ENCODE results near the gene ICA1L.
"Not testable (repeated sequence)": the region's sequence is repeated elsewhere in the genome, so short reads cannot be mapped to it uniquely, and the experiment has no call there.

ICA1L gene

DNA sequence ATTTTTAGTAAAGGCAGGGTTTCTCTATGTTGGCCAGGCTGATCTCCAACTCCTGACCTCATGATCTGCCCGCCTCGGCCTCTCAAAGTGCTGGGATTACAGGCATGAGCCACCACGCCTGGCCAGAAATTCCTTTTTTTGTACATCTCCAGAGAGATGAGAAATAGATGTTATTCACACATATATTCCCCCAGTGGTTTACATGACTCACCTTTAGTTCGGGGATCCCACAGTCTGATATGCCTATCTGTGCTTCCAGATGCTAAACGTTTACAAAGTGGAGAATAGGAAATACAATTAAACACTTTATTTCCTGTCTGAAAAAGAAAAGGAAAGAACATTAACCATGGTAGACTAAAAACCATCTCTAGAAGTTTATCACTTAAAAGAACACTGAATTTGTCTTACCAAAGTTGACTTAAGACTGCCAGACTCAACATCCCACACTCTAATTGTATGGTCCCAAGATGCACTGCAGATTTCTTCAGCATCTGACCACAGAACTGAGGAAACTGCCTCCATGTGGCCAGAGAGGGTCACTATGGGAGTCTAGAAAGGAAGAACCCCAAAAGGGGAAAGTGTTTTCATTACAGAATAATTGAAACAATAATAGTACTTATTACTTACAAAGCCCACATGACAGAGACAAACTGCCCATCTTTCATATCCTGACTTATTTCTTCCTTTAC, 12.6 kb upstream of the ICA1L start:
- H3K4me3 Mint-ChIP-seq, result no peak overlapping the region
- DNase-seq (no peak), ATAC-seq (replicated peaks) (no peak)
- peak overlapping the region in 1 of 2 donors; percentile 17 for H3K27ac Mint-ChIP-seq
- H3K4me1 Mint-ChIP-seq (ENCODE audit: low read depth in 2 of 2), result no peaks in the 10 kb centered on the region
- no peaks in the 10 kb centered on the region for H3K27me3 Mint-ChIP-seq
- H3K36me3 Mint-ChIP-seq (ENCODE audit: insufficient read depth), result peaks cover 13% of the 10 kb centered on the region
- no peaks in the 10 kb centered on the region for H3K9me3 Mint-ChIP-seq

DNA sequence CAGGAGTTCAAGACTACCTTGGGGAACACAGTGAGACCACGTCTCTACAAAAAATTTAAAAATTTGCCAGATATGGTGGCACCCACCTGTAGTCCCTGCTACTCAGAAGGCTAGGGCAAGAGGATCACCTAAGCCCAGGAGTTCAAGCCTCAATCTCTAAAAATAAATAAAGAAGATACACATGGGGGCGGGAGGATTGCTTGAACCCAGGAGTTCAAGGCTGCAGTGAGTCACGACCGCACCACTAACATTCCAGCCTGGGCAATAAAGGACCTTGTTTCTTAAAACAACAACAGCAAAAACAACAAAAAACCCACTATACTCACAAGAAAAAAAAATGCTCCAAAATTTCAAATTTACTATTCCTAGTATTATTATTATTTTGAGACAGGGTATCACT, 10.0 kb upstream of the ICA1L start:
- Mint-ChIP-seq H3K4me3 (no peak overlapping the region), H3K9me3 (no peaks in the 10 kb centered on the region), H3K27me3 (no peaks in the 10 kb centered on the region), H3K27ac (no peak overlapping the region), H3K4me1 (ENCODE audit: low read depth in 2 of 2) (no peaks in the 10 kb centered on the region), H3K36me3 (ENCODE audit: insufficient read depth) (peaks cover 10% of the 10 kb centered on the region)
- ATAC-seq (replicated peaks), result no peak
- no peak for DNase-seq

DNA sequence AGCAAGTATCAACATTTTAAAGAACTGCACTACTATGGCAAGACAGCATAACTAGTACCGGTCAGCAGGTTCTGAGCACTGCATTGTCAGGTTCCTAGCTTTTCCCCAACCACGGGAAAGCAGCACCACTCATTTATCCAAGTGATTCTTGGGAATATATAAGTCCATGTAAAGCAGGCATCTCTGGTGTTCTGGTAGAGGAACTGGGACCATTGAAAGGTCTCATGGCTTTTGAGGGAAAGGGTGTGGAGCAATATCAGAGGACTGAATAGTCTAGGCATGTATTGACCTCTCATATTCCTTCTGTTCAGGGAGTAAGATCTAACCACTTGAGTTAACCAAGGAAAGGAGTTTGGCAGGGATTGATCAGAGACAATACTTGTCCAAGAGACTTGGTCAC, 6.1 kb upstream of the ICA1L start:
- ATAC-seq (replicated peaks) (no peak), DNase-seq (no peak)
- H3K27ac Mint-ChIP-seq, result peak overlapping the region in 1 of 2 donors; percentile 68
- H3K4me1 Mint-ChIP-seq (ENCODE audit: low read depth in 2 of 2), result peaks cover 0 to 2% of the 10 kb centered on the region in 2 donors
- no peak overlapping the region for H3K4me3 Mint-ChIP-seq
- H3K9me3 Mint-ChIP-seq, result no peaks in the 10 kb centered on the region
- no peaks in the 10 kb centered on the region for H3K27me3 Mint-ChIP-seq
- peaks cover 7% of the 10 kb centered on the region for H3K36me3 Mint-ChIP-seq (ENCODE audit: insufficient read depth)

DNA sequence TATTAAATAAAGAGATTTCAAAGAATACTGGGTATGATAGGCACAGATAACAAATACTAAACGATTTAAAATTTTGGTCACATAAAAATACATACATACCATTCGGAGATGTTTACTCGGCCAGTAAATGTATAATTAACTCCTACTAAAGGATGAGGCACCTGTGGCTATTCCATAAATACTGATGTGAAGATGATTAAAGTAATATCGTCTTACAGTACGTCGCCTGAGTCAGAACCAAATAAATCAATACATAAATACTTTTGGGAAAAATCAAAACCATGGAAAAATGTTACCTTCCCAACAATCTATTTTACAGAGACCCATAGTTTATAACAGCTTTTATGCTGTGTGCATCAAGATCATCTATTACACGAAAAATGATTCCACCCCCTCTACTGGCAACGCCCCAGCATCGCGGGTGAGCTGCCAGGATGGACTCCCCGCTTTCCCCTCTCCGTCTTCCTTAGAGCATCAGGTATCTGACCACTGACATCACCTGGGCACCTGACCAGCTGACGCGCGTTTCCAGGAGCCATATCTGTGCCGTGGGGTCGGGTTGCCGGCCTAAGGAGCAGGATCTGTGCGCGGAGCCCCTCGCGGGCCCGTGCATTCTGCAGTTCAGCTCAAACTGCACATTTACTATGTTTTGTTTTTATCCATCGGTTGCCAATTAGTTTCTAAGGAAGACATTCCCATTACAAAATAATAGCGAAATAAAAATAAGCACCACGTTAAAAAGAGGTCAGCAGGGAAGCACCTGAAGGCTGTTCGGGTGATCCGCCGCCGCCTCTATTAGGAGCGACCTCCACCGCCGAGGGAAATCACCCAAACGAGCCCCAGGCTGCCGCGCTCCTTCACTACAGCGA, 901 bp downstream of the ICA1L start:
- peak; percentile 45 to 55 (median 46) for DNase-seq
- ATAC-seq (replicated peaks), result peak; percentile 87
- Mint-ChIP-seq H3K9me3 (no peaks in the 10 kb centered on the region), H3K4me3 (peak overlapping the region; percentile 87 to 91), H3K27ac (peak overlapping the region; percentile 76 to 79), H3K4me1 (ENCODE audit: low read depth in 2 of 2) (peaks cover 4 to 6% of the 10 kb centered on the region in 2 donors), H3K27me3 (no peaks in the 10 kb centered on the region), H3K36me3 (ENCODE audit: insufficient read depth) (no peaks in the 10 kb centered on the region)

DNA sequence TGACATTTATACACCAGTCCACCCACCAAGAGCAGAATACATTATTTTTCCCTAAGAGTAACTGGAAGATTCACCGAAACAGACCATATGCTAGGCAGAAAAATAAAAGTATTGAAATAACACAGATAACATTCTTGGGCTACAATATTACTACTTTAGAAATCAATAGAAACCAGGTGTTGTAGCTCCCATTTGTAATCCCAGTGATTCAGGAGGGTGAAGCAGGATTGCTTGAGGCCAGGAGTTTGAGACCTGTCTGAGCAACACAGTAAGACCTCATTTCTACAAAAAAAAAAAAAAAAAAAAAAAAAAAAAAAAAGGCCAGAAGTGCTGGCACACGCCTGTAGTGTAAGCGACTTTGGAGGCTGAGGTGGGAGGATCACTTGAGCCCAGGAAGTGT, 9.6 kb downstream of the ICA1L start:
- no peaks in the 10 kb centered on the region for H3K27me3 Mint-ChIP-seq
- H3K36me3 Mint-ChIP-seq (ENCODE audit: insufficient read depth), result no peaks in the 10 kb centered on the region
- H3K9me3 Mint-ChIP-seq, result no peaks in the 10 kb centered on the region
- no peak for ATAC-seq (replicated peaks)
- DNase-seq, result no peak
- H3K4me1 Mint-ChIP-seq (ENCODE audit: low read depth in 2 of 2), result no peaks in the 10 kb centered on the region
- no peak overlapping the region for H3K4me3 Mint-ChIP-seq
- no peak overlapping the region for H3K27ac Mint-ChIP-seq

DNA sequence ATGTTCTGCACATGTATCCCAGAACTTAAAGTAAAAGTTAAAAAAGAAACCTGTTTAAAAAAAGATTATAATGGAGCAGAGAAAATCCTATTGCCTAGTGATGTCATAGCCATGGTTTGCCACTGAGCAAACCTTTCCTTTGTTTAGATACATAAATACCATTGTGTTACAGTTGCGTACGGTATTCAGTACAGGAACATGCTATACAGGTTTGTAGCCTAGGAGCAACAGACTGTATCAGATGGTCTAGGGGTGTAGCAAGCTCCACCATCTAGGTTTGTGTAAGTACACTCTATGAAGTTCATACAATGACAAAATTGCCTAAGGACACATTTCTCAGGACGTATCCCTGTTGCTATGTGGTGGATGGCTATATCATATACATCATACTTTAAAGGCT, 13.0 kb downstream of the ICA1L start:
- Mint-ChIP-seq H3K9me3 (no peaks in the 10 kb centered on the region), H3K4me1 (ENCODE audit: low read depth in 2 of 2) (peaks cover 0 to 1% of the 10 kb centered on the region in 2 donors), H3K27me3 (peaks cover 0 to 5% of the 10 kb centered on the region in 2 donors), H3K36me3 (ENCODE audit: insufficient read depth) (no peaks in the 10 kb centered on the region), H3K27ac (no peak overlapping the region), H3K4me3 (no peak overlapping the region)
- DNase-seq (no peak), ATAC-seq (replicated peaks) (no peak)

DNA sequence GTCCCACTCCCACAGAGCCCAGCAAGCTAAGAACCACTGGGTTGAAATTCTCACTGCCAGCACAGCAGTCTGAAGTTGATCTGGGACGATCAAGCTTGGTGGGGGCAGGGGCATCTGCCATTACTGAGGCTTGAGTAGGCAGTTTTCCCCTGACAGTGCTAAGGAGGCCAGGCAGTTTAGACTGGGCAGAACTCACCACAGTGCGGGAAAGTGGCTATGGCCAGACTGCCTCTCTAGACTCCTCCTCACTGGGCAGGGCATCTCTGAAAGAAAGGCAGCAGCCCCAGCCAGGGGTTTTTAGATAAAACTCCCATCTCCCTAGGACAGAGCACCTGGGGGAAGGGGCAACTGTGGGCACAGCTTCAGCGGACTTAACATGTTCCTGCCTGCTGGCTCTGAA, 22.2 kb downstream of the ICA1L start:
- H3K4me1 Mint-ChIP-seq (ENCODE audit: low read depth in 2 of 2); DNase-seq; ATAC-seq (replicated peaks); H3K9me3 Mint-ChIP-seq; H3K27me3 Mint-ChIP-seq; H3K36me3 Mint-ChIP-seq (ENCODE audit: insufficient read depth): not testable (repeated sequence)
- Mint-ChIP-seq H3K4me3 (peak overlapping the region in 1 of 2 donors; percentile 47), H3K27ac (peak overlapping the region in 1 of 2 donors; percentile 35)

DNA sequence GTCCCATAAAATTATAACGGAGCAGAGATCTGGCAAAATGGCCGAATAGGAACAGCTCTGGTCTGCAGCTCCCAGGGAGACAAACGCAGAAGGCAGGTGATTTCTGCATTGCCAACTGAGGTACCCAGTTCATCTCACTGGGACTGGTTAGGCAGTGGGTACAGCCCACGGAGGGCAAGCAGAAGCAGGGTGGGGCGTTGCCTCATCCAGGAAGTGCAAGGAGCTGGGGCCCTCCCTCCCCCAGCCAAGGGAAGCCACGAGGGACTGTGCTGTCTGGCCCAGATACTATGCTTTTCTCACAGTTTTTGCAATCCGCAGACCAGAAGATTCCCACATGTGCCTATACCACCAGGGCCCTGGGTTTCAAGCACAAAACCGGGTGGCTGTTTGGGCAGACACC, 22.8 kb downstream of the ICA1L start:
- H3K4me1 Mint-ChIP-seq (ENCODE audit: low read depth in 2 of 2), result peaks cover 0 to 5% of the 10 kb centered on the region in 2 donors
- H3K9me3 Mint-ChIP-seq, result no peaks in the 10 kb centered on the region
- peak; percentile 61 for ATAC-seq (replicated peaks)
- H3K4me3 Mint-ChIP-seq, result peak overlapping the region in 1 of 2 donors; percentile 47
- no peak for DNase-seq
- H3K27ac Mint-ChIP-seq, result peak overlapping the region in 1 of 2 donors; percentile 35
- no peaks in the 10 kb centered on the region for H3K36me3 Mint-ChIP-seq (ENCODE audit: insufficient read depth)
- H3K27me3 Mint-ChIP-seq, result no peaks in the 10 kb centered on the region

DNA sequence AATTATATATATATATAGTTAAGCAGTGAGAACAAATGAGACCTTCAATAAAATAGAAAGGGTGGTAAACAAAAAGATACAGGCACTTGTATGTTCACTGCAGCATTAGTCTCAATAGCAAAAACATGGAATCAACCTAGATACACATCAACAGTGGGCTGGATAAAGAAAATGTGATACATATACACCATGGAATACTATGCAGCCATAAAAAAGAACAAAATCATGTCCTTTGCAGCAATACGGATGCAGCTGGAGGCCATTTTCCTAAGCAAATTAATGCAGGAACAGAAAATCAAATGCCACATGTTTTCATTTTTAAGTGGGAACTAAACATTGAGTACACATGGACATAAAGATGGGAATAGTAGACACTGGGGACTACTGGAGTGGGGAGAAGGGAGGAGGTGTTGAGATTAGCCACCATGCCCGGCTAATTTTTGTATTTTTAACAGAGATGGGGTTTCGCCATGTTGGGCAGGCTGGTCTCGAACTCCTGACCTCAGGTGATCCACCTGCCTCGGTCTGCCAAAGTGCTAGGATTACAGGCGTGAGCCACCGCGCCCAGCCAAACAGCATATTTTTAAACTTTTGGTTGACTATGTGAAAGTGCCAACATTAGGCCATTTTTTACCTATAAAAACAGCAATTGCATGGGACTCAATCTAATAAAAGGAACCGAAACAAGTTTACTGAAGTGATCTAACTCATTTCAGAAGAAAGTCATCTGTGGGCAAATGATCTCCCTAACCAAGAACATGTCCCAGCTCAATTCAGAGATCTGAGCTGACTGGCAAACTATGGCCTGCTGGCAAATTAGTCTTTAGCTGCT, 23.7 kb downstream of the ICA1L start:
- Mint-ChIP-seq H3K4me3 (no peak overlapping the region), H3K36me3 (ENCODE audit: insufficient read depth) (no peaks in the 10 kb centered on the region), H3K27me3 (no peaks in the 10 kb centered on the region), H3K27ac (no peak overlapping the region), H3K9me3 (peaks cover 2 to 5% of the 10 kb centered on the region in 2 donors), H3K4me1 (ENCODE audit: low read depth in 2 of 2) (peaks cover 0 to 5% of the 10 kb centered on the region in 2 donors)
- ATAC-seq (replicated peaks) (no peak), DNase-seq (no peak)

DNA sequence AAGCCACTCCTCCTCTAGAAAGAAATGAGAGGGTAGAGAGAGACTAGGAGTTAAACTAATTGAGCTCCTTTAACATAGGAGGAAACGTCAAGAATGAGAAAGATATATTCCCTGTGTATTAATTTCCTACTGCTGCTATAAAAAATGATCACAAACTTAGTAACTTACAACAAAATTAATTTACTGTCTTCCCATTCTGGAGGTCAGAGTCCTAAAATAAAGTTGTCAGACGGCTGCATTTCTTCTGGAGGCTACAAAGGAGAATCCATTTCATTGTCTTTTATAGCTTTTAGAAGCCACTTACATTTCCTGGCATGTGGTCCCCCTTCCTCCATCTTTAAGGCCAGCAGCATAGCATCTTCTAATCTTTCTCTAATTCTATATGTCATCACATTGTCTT, 26.9 kb downstream of the ICA1L start:
- no peak overlapping the region for H3K27ac Mint-ChIP-seq

DNA sequence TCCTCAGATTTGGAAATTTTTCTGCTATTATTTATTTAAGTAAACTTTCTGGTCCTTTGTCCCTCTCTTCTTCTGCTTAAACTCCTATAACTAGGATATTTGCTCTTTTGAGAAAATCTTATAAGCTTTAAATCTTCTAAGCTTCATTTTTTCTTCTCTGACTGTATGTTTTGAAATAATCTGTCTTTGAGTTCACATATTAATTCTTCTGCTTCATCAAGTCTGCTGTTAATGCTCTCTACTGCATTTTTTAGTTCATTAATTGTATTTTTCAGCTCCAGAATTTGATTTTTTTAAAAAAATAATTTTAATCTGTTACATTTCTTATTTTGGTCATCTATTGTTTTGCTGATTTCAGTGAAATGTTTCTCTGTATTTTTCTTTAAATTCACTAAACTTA, 28.9 kb downstream of the ICA1L start:
- DNase-seq, result no peak
- Mint-ChIP-seq H3K4me1 (ENCODE audit: low read depth in 2 of 2) (peaks cover 0 to 1% of the 10 kb centered on the region in 2 donors), H3K36me3 (ENCODE audit: insufficient read depth) (no peaks in the 10 kb centered on the region), H3K9me3 (peaks cover 2 to 13% of the 10 kb centered on the region in 2 donors), H3K27ac (no peak overlapping the region), H3K4me3 (no peak overlapping the region), H3K27me3 (no peaks in the 10 kb centered on the region)
- ATAC-seq (replicated peaks), result no peak

More for the DNA sequence above, 26.9 kb downstream of the ICA1L start:
- Mint-ChIP-seq H3K9me3 (peaks cover 2 to 13% of the 10 kb centered on the region in 2 donors), H3K4me1 (ENCODE audit: low read depth in 2 of 2) (peaks cover 0 to 6% of the 10 kb centered on the region in 2 donors), H3K4me3 (no peak overlapping the region), H3K27me3 (no peaks in the 10 kb centered on the region), H3K36me3 (ENCODE audit: insufficient read depth) (no peaks in the 10 kb centered on the region)
- DNase-seq (no peak), ATAC-seq (replicated peaks) (no peak)

DNA sequence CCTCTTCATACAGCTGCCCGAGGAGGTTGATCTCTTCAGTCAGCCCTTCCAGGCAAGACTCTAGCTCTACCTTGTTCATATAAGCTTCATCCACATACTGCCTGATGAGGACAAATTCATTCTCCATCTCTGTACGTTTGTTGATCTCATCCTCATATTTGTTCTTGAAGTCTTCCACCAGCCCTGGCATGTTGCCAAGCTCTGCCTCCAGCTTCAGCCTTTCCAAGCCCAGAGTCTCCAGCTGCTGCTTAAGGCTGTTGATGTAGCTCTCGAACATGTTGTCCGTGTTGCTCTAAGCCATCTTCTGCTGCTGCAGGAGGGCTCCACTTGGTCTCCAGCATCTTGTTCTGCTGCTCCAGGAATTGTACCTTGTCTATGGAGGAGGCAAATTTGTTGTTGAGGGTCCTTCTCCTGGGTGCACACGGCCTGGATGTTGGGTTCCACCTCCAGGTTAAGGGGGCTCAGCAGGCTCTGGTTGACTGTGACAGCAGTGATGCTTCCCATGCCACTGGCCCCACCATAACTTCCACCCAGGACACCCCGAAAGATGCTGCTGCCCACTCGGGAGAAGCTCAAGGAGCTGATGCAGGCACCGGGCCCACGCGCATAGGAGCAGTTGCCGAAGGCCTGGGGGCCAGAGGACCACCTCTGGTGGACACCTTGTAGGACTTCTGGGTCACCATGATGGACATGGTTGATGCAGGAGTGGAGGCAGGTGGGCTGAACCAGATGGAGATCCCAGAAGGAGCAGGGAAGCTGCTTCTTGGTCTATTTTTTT, 30.3 kb downstream of the ICA1L start:
- no peaks in the 10 kb centered on the region for H3K27me3 Mint-ChIP-seq
- no peak for DNase-seq

More for the DNA sequence above, 30.3 kb downstream of the ICA1L start:
- H3K36me3 Mint-ChIP-seq (ENCODE audit: insufficient read depth), result no peaks in the 10 kb centered on the region
- no peak overlapping the region for H3K4me3 Mint-ChIP-seq
- H3K9me3 Mint-ChIP-seq, result peaks cover 2 to 13% of the 10 kb centered on the region in 2 donors
- ATAC-seq (replicated peaks), result no peak
- H3K4me1 Mint-ChIP-seq (ENCODE audit: low read depth in 2 of 2), result peaks cover 0 to 1% of the 10 kb centered on the region in 2 donors
- H3K27ac Mint-ChIP-seq, result no peak overlapping the region

All from effector memory CD8-positive, alpha-beta T cell (primary cell).